M059J (cell line): ENCODE data around the gene HSF4. TPM values are rescaled to one million over a fixed set of nuclear protein-coding genes. Genes with fewer than 3 reads are reported as not detected.

Source experiments
- total RNA-seq: library from RNA; depleted of rRNA; stranded (reverse); fragments of >200 nt; shearing (Covaris generic); gene quantifications from 2 replicates; pipeline ENCODE4 v1.2.3, GENCODE V29; 2014; rRNA removed

Gene HSF4
- total RNA-seq, 1 experiment from 2014 or later, result 4.1 TPM

Other genes starting within 250 kb of the HSF4 start
- not detected in 2 replicates for gene CDH16, start 245.9 kb upstream of the HSF4 start, total RNA-seq
- gene RRAD, start 239.2 kb upstream of the HSF4 start, total RNA-seq, result 3.2 and 9.4 TPM in 2 replicates
- 183 and 280 TPM in 2 replicates for gene CIAO2B, start 230.3 kb upstream of the HSF4 start, total RNA-seq
- gene CES2, start 229.2 kb upstream of the HSF4 start, total RNA-seq, result 15.9 and 26.6 TPM in 2 replicates
- gene CES3, start 203.5 kb upstream of the HSF4 start, total RNA-seq, result 0.44 and 1.0 TPM in 2 replicates
- not detected in 2 replicates for gene CES4A, start 176.2 kb upstream of the HSF4 start, total RNA-seq
- 86.5 and 111 TPM in 2 replicates for gene CBFB, start 135.6 kb upstream of the HSF4 start, total RNA-seq
- gene PHAF1, start 54.8 kb upstream of the HSF4 start, total RNA-seq, result 16.0 and 18.7 TPM in 2 replicates
- 43.9 and 82.1 TPM in 2 replicates for gene B3GNT9, start 13.7 kb upstream of the HSF4 start, total RNA-seq
- 33.3 and 44.0 TPM in 2 replicates for gene TRADD, start 4.8 kb upstream of the HSF4 start, total RNA-seq
- 6.2 and 8.6 TPM in 2 replicates for gene FBXL8, start 4.8 kb upstream of the HSF4 start, total RNA-seq
- 29.1 and 58.9 TPM in 2 replicates for gene NOL3, start 5.8 kb downstream of the HSF4 start, total RNA-seq
- gene MATCAP1, start 19.2 kb downstream of the HSF4 start, total RNA-seq, result 7.7 and 13.7 TPM in 2 replicates
- gene EXOC3L1, start 25.4 kb downstream of the HSF4 start, total RNA-seq, result 0.54 and 1.4 TPM in 2 replicates
- 95.7 and 106 TPM in 2 replicates for gene E2F4, start 27.4 kb downstream of the HSF4 start, total RNA-seq
- 0.62 and 1.2 TPM in 2 replicates for gene ELMO3, start 34.4 kb downstream of the HSF4 start, total RNA-seq
- 44.2 and 44.7 TPM in 2 replicates for gene TMEM208, start 62.4 kb downstream of the HSF4 start, total RNA-seq
- 11.8 and 26.0 TPM in 2 replicates for gene FHOD1, start 82.7 kb downstream of the HSF4 start, total RNA-seq
- 0.62 and 1.3 TPM in 2 replicates for gene SLC9A5, start 84.2 kb downstream of the HSF4 start, total RNA-seq
- gene PLEKHG4, start 114.8 kb downstream of the HSF4 start, total RNA-seq, result 2.2 and 2.5 TPM in 2 replicates
- gene KCTD19, start 162.0 kb downstream of the HSF4 start, total RNA-seq, result 0.84 and 1.6 TPM in 2 replicates
- gene LRRC36, start 162.1 kb downstream of the HSF4 start, total RNA-seq, result 0.34 and 0.99 TPM in 2 replicates
- 0.47 and 0.69 TPM in 2 replicates for gene TPPP3, start 228.8 kb downstream of the HSF4 start, total RNA-seq